Activated gamma-delta T cell (primary cell): Measurements from ENCODE around the gene PLCXD1.
"Not testable (repeated sequence)": the region's sequence is repeated elsewhere in the genome, so short reads cannot be mapped to it uniquely, and the experiment has no call there.

ENCODE experiments used
- DNase-seq: peaks from one replicate; lab custom pipeline; 2025; lab: John Stamatoyannopoulos, UW

The PLCXD1 gene

DNA sequence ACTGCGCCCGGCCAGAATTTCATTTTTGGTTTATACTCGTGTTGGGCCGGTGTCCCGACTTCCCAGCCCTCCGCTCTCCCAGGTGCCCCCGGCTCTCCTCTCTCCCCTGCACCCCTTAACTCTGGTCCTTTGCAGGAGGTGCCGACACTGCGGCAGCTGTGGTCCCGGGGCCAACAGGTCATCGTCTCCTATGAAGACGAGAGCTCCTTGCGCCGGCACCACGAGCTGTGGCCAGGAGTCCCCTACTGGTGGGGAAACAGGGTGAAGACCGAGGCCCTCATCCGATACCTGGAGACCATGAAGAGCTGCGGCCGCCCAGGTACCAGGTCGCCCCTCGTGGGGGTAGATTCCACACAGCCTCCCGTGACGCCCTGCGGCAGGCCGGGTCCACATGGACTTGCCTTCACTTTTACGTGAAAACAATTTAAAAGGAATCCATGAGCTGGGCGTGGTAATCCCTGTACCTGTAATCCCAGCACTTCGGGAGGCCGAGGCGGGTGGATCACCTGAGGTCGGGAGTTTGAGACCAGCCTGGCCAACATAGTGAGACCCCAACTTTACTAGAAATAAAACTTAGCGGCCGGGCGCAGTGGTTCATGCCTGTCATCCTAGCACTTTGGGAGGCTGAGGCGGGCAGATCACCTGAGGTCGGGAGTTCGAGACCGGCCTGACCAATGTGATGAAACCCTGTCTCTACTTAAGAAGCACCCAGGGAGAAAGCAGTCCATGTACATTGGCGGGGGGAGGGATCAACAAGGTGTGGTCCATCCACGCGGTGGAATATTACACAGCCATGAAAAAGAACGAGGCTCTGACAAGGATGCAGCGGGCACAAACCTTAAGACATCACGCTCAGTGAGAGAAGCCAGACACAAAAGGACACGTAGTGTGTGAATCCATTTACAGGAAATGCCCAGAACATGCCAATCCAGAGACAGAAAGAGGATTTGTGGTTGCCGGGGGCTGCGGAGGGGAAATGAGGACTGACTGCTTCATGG is 12.0 kb downstream of the PLCXD1 start:
- DNase-seq: no peak

- DNase-seq: no peak
These were observed 14.0 kb downstream of the PLCXD1 start for GRCh38 chrX:295136-295535.

- no peak for DNase-seq
These were observed 17.8 kb downstream of the PLCXD1 start for GRCh38 chrX:298993-299392.

DNA sequence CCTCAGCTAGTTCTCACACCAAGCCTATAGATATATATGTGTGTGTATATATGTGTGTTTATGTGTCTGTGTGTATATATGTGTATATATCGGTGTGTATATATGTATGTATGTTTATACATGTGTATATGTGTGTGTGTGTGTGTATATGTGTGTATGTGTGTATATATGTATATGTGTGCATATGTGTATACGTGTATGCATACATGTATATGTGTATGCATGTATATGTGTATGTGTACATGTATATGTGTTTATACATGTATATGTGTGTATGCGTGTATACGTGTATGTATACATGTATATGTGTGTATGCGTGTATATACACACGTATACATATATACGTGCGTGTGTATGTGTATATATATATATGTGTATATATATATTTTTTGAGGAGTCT is 19.2 kb downstream of the PLCXD1 start:
- no peak for DNase-seq

DNA sequence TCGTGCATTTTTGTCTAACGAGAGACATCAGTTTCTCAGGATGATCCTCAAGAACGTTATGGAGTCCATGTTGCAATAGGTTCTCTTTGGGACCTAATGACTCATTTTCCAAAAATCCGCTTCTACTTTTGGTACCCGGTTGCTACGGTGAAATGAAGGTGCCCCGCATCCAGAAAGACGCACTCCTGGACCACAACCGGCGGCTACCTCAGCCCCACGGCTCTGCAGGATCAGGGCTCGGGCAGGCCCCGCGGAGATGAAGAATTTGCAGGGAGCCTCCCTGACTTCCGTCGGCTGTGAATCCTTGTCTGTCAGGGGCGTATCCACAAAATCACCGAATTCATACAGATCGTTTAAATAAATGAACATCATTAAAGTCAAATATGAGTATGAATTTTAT is 21.8 kb downstream of the PLCXD1 start:
- DNase-seq: no peak

GRCh38 chrX:305781-306613 is 24.8 kb downstream of the PLCXD1 start:
- DNase-seq: not testable (repeated sequence)

- not testable (repeated sequence) for DNase-seq
These were observed 25.6 kb downstream of the PLCXD1 start for GRCh38 chrX:306614-307251.

DNA sequence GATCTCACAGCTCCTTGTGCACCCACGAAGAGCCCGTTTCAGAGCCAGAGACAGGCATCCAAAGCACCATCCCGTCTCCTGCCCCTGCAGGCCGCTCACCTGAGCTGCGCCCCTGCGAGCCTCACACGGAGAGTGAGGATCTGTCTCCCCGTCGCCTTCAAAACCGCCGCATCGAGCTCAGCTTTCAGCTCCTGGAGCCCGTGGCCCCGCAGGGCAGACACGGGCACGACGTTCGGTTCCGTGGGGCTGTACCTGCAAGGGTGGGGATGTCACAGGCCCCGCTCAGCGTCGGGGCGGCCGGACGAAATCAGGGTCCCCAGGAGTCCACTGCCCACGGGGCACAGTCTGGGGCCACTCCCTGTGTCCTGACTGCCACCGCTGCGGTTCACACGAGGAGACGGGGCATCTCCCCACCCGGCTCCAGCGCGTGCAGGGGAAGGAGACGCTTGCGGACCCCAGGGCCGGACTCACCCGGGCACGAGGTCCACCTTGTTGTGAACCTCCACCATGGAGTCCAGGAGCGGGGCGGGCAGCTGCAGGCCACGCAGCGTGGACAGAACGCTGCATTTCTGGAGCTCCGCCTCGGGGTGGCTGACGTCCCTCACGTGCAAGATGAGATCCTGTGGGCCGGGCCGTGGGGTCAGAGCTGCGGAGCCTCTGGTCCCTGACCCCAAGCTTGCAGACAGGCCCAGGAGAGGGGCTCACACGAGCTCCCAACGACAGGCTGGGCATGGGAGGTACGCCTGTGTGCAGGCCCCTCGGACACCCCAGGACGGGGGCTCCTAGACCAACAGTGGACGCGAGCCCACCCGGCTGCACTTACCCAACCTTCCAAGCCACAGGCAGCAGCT is 26.3 kb downstream of the PLCXD1 start:
- DNase-seq: no peak

- DNase-seq: no peak
These were observed 27.8 kb downstream of the PLCXD1 start for GRCh38 chrX:308821-309520.

GRCh38 chrX:310621-311155 is 29.5 kb downstream of the PLCXD1 start:
- DNase-seq: no peak

- DNase-seq: no peak
These were observed 30.3 kb downstream of the PLCXD1 start for GRCh38 chrX:311156-312129.

- DNase-seq: no peak
These were observed 31.6 kb downstream of the PLCXD1 start for GRCh38 chrX:312621-313331.

GRCh38 chrX:313546-313945 is 32.4 kb downstream of the PLCXD1 start:
- no peak for DNase-seq

GRCh38 chrX:314049-314448 is 32.9 kb downstream of the PLCXD1 start:
- DNase-seq: no peak

GRCh38 chrX:314781-315595 is 33.8 kb downstream of the PLCXD1 start:
- DNase-seq: no peak

DNA sequence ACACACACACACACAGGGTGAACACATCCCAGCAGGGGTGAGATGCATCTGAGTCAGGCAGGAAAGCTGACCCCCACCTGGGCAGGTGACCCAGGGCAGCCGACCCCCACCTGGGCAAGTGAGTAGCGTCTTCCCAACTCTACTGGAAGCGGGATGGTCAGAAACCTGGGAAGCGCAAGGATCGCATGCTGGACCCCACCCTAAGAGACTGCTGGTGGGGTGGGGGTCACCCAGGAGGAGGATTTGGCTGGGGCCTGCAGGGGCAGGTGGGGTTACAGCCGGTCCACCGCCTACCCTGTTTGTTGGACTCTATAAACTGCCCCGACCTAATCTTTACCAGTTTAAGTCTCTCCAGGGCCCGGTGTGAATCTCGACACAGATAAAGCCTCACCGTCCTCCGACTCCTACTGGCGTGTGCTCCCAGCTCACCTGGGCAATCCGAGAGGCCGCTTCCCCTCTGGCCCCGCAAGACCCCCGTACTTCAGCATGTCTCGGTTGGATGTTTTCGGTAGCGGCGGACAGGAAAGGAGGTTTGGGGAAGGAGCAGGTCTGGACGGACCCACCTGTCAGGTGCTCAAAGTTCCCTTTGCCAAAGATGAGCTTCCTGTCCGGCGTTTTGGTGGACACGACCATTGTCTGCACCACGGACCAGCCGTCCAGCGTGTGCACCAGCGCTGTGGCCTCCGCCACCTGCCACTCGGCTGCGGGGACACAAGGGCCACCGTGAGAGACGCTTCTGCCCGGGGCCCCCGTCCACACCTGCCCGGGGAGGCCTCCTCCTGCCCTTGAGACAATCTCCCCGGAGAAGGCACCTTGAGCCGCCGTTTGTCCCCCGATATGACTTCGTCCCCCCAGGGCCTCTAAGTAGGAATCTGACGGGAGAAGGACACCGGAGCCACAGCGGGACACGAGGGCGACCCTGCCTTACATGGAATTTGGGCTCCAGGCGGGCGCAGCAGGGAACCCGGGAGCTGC is 35.5 kb downstream of the PLCXD1 start:
- no peak for DNase-seq
